Astrocyte (in vitro differentiated cells and primary cell): ENCODE data around the gene ATN1. TPM values are rescaled to one million over a fixed set of nuclear protein-coding genes. Genes with fewer than 3 reads are reported as not detected.

Source experiments
- DNase-seq: peaks from one replicate; pipeline ENCODE4 v3.0.0-alpha.2; 2010; ENCODE audit warnings: low read depth
- FAIRE-seq: peaks from 2 replicates; lab custom pipeline; 2011; peaks lifted over from hg19 to GRCh38; lab: Jason Lieb, UNC
- H2AFZ ChIP-seq: 2 replicates; pipeline ENCODE4 v1.6.0; 2012; ENCODE audit warnings: low read depth, low read length, inconsistent platforms
- H3K27ac ChIP-seq: 2 replicates; pipeline ENCODE4 v1.5.1; 2011; ENCODE audit warnings: low read depth, low read length, inconsistent platforms
- H3K27me3 ChIP-seq: 2 replicates; pipeline ENCODE4 v1.6.0; 2011; ENCODE audit warnings: low read length, inconsistent platforms; ENCODE audit not compliant: insufficient read depth
- H3K36me3 ChIP-seq: 2 replicates; pipeline ENCODE4 v1.5.1; 2011; ENCODE audit warnings: low read length, inconsistent platforms; ENCODE audit not compliant: insufficient read depth
- H3K4me1 ChIP-seq: 2 replicates; pipeline ENCODE4 v1.5.1; 2011; ENCODE audit warnings: low read length, inconsistent platforms; ENCODE audit not compliant: insufficient read depth
- H3K4me2 ChIP-seq: 2 replicates; pipeline ENCODE4 v1.6.0; 2012; ENCODE audit warnings: low read length, inconsistent platforms
- H3K4me3 ChIP-seq: 2 replicates; pipeline ENCODE4 v1.5.1; 2011; ENCODE audit warnings: low read depth, mild to moderate bottlenecking, low read length, inconsistent platforms; ENCODE audit not compliant: insufficient read depth
- H3K79me2 ChIP-seq: 2 replicates; pipeline ENCODE4 v1.6.0; 2012; ENCODE audit warnings: mild to moderate bottlenecking, low read length, inconsistent platforms; ENCODE audit not compliant: insufficient read depth
- H3K9ac ChIP-seq: 2 replicates; pipeline ENCODE4 v1.6.0; 2012; ENCODE audit warnings: mild to moderate bottlenecking, low read length, inconsistent platforms
- H3K9me3 ChIP-seq: 2 replicates; pipeline ENCODE4 v1.5.1; 2012; ENCODE audit warnings: low read depth, mild to moderate bottlenecking, low read length, inconsistent platforms; ENCODE audit not compliant: insufficient read depth
- H4K20me1 ChIP-seq: 2 replicates; pipeline ENCODE4 v1.6.0; 2012; ENCODE audit warnings: low read length, inconsistent platforms; ENCODE audit not compliant: insufficient read depth
- H3K27ac Mint-ChIP-seq: one replicate; pipeline ENCODE4 v1.8.0; 2021; ENCODE audit warnings: mild to moderate bottlenecking, mixed read lengths; ENCODE audit not compliant: unreplicated experiment
- H3K27me3 Mint-ChIP-seq: one replicate; pipeline ENCODE4 v1.8.0; 2021; ENCODE audit warnings: low read depth, mixed read lengths; ENCODE audit not compliant: unreplicated experiment
- H3K36me3 Mint-ChIP-seq: one replicate; pipeline ENCODE4 v1.8.0; 2021; ENCODE audit warnings: low read depth, mixed read lengths; ENCODE audit not compliant: unreplicated experiment
- H3K4me1 Mint-ChIP-seq: one replicate; pipeline ENCODE4 v1.8.0; 2021; ENCODE audit warnings: low read depth, mixed read lengths; ENCODE audit not compliant: unreplicated experiment
- H3K4me3 Mint-ChIP-seq: one replicate; pipeline ENCODE4 v1.8.0; 2021; ENCODE audit warnings: mild to moderate bottlenecking, moderate library complexity, mixed read lengths; ENCODE audit not compliant: unreplicated experiment
- H3K9me3 Mint-ChIP-seq: one replicate; pipeline ENCODE4 v1.8.0; 2021; ENCODE audit warnings: mild to moderate bottlenecking, mixed read lengths; ENCODE audit not compliant: unreplicated experiment
- EZH2 ChIP-seq: IDR thresholded peaks from 2 replicates; pipeline ENCODE4 v1.6.1; 2012; ENCODE audit warnings: mild to moderate bottlenecking, low read length, inconsistent platforms; ENCODE audit not compliant: insufficient read depth
- total RNA-seq: library from RNA; stranded (reverse); gene quantifications from 2 replicates; pipeline ENCODE4 v1.2.1, GENCODE V29; 2021
- TF ChIP-seq, protein P1 (sequence below): IDR thresholded peaks from 2 replicates; pipeline ENCODE4 v1.5.1; 2011; ENCODE audit warnings: low read depth, mild to moderate bottlenecking, inconsistent platforms, low read length, moderate library complexity; ENCODE audit not compliant: insufficient read depth

ATN1 gene
- total RNA-seq, 1 donor from 2014 or later = 97.8 TPM

GRCh38 chr12:6963791-6964413 lies 36.1 kb downstream of the ATN1 start:
- H3K36me3 Mint-ChIP-seq = peaks cover 12% of the 10 kb centered on the region
- no peak for DNase-seq
- H3K27ac ChIP-seq = no peak overlapping the region

DNA sequence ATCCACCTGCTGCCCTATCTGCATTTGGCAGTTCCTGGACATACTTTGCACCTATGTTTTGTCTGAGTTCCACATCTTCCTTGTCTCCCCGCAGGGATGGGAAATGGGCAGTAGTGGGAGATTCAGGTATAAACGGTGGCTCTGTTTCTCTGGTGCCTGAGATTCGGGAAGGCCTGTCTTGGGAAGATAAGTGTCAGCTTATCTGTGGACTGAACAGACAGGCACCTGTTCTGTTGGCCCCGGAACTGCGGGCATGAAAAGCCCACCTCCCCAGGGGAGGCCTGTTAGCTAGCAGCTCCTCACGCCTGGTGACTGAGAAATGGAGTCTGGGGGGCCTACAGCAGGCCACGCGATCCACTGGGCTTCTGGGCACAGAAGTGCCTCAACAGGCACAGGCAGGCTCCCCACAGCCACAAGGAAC lies 36.9 kb downstream of the ATN1 start:
- Histone ChIP-seq H3K4me2 (no peak overlapping the region), H3K9ac (peak overlapping the region; percentile 41), H3K4me3 (no peak overlapping the region), H3K79me2 (peaks cover 26% of the 10 kb centered on the region), H3K9me3 (no peaks in the 10 kb centered on the region), H4K20me1 (peaks cover 7% of the 10 kb centered on the region), H3K36me3 (peaks cover 29% of the 10 kb centered on the region), H2AFZ (no peak overlapping the region), H3K27ac (no peak overlapping the region), H3K4me1 (peaks cover 25% of the 10 kb centered on the region), H3K27me3 (no peaks in the 10 kb centered on the region)
- DNase-seq = no peak
- TF ChIP-seq, protein P1, sequence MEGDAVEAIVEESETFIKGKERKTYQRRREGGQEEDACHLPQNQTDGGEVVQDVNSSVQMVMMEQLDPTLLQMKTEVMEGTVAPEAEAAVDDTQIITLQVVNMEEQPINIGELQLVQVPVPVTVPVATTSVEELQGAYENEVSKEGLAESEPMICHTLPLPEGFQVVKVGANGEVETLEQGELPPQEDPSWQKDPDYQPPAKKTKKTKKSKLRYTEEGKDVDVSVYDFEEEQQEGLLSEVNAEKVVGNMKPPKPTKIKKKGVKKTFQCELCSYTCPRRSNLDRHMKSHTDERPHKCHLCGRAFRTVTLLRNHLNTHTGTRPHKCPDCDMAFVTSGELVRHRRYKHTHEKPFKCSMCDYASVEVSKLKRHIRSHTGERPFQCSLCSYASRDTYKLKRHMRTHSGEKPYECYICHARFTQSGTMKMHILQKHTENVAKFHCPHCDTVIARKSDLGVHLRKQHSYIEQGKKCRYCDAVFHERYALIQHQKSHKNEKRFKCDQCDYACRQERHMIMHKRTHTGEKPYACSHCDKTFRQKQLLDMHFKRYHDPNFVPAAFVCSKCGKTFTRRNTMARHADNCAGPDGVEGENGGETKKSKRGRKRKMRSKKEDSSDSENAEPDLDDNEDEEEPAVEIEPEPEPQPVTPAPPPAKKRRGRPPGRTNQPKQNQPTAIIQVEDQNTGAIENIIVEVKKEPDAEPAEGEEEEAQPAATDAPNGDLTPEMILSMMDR = no peak
- TF ChIP-seq EZH2 = no peak
- FAIRE-seq = no peak
- peak overlapping the region; percentile 15 for H3K4me3 Mint-ChIP-seq
- no peaks in the 10 kb centered on the region for H3K27me3 Mint-ChIP-seq
- peak overlapping the region; percentile 81 for H3K27ac Mint-ChIP-seq
- H3K9me3 Mint-ChIP-seq = no peaks in the 10 kb centered on the region
- peaks cover 22% of the 10 kb centered on the region for H3K4me1 Mint-ChIP-seq
- H3K36me3 Mint-ChIP-seq = peaks cover 12% of the 10 kb centered on the region

More at GRCh38 chr12:6963791-6964413, 36.1 kb downstream of the ATN1 start:
- peaks cover 20% of the 10 kb centered on the region for H3K79me2 ChIP-seq
- H3K4me1 ChIP-seq = peaks cover 23% of the 10 kb centered on the region
- H3K36me3 ChIP-seq = peaks cover 24% of the 10 kb centered on the region
- no peaks in the 10 kb centered on the region for H3K9me3 ChIP-seq
- H3K27me3 ChIP-seq = no peaks in the 10 kb centered on the region
- H3K4me3 Mint-ChIP-seq = no peak overlapping the region
- H3K27me3 Mint-ChIP-seq = no peaks in the 10 kb centered on the region
- peaks cover 21% of the 10 kb centered on the region for H3K4me1 Mint-ChIP-seq
- TF ChIP-seq, protein P1 = no peak
- TF ChIP-seq EZH2 = no peak
- no peak for FAIRE-seq
- no peak overlapping the region for H3K4me3 ChIP-seq
- H3K27ac Mint-ChIP-seq = peak overlapping the region; percentile 81
- H3K4me2 ChIP-seq = no peak overlapping the region
- no peak overlapping the region for H3K9ac ChIP-seq
- H4K20me1 ChIP-seq = peaks cover 6% of the 10 kb centered on the region
- H3K9me3 Mint-ChIP-seq = no peaks in the 10 kb centered on the region
- H2AFZ ChIP-seq = no peak overlapping the region

- Mint-ChIP-seq H3K27ac (peak overlapping the region; percentile 72), H3K9me3 (no peaks in the 10 kb centered on the region), H3K4me3 (peak overlapping the region; percentile 20), H3K36me3 (peaks cover 12% of the 10 kb centered on the region), H3K27me3 (no peaks in the 10 kb centered on the region), H3K4me1 (peaks cover 22% of the 10 kb centered on the region)
- no peak for FAIRE-seq
- DNase-seq = peak; percentile 55
- H3K36me3 ChIP-seq = peaks cover 29% of the 10 kb centered on the region
- no peak for TF ChIP-seq EZH2
- TF ChIP-seq, protein P1 = peak; percentile 81
- H3K27ac ChIP-seq = no peak overlapping the region
- peak overlapping the region; percentile 41 for H3K9ac ChIP-seq
- no peak overlapping the region for H3K4me2 ChIP-seq
- no peaks in the 10 kb centered on the region for H3K9me3 ChIP-seq
- H3K27me3 ChIP-seq = no peaks in the 10 kb centered on the region
- peaks cover 7% of the 10 kb centered on the region for H4K20me1 ChIP-seq
- peaks cover 32% of the 10 kb centered on the region for H3K79me2 ChIP-seq
- no peak overlapping the region for H3K4me3 ChIP-seq
- no peak overlapping the region for H2AFZ ChIP-seq
- peaks cover 25% of the 10 kb centered on the region for H3K4me1 ChIP-seq
Observed at GRCh38 chr12:6965026-6965661, 37.4 kb downstream of the ATN1 start.
